ENCODE measurements around the gene SEPTIN8.

The SEPTIN8 gene

GRCh38 chr5:132820162-132820754 is 43.2 kb upstream of the SEPTIN8 start:
- H3K27me3 ChIP-seq (replicated peaks; ENCODE audit: control insufficient read depth, insufficient read depth, low read length), result no peaks in the 10 kb centered on the region
- DNase-seq (ENCODE audit: low read depth), result peak; percentile 96

GRCh38 chr5:132819468-132819867 is 42.4 kb upstream of the SEPTIN8 start:
- no peaks in the 10 kb centered on the region for H3K36me3 ChIP-seq (ENCODE audit: control insufficient read depth, insufficient read depth, low read length, severe bottlenecking)
- H3K4me3 ChIP-seq (ENCODE audit: low read length), result no peak overlapping the region
- H3K4me1 ChIP-seq (ENCODE audit: control insufficient read depth, insufficient read depth, low read length), result peaks cover 16% of the 10 kb centered on the region
- H3K27me3 ChIP-seq (replicated peaks; ENCODE audit: control insufficient read depth, insufficient read depth, low read length), result no peaks in the 10 kb centered on the region
- H3K9ac ChIP-seq (ENCODE audit: low read length), result peak overlapping the region; percentile 2
- DNase-seq (ENCODE audit: low read depth), result no peak
- H3K9me3 ChIP-seq (ENCODE audit: control insufficient read depth, low read length), result no peaks in the 10 kb centered on the region

More at GRCh38 chr5:132820162-132820754, 43.2 kb upstream of the SEPTIN8 start:
- Histone ChIP-seq H3K36me3 (ENCODE audit: control insufficient read depth, insufficient read depth, low read length, severe bottlenecking) (peaks cover 6% of the 10 kb centered on the region), H3K4me3 (ENCODE audit: low read length) (no peak overlapping the region), H3K9me3 (ENCODE audit: control insufficient read depth, low read length) (no peaks in the 10 kb centered on the region), H3K4me1 (ENCODE audit: control insufficient read depth, insufficient read depth, low read length) (peaks cover 12% of the 10 kb centered on the region), H3K9ac (ENCODE audit: low read length) (peak overlapping the region; percentile 2)

DNA sequence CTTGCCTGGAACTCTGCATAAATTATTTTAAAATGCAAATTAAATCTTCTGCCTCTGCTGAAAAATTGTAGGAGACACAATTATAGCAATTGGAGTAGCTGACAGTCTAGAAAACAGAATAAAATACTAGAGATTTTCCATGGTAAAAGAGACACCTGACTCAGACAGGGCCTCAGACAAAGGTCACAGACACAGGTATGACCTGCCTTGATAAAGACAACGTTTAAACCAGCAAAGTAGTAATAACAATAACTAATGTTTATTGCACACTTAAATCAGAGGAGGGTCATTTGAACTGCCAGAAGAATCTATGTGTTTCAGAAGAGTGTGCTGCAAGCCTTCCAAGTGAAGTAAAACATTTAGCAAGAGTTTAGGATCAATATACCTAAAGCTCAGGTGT is 40.0 kb upstream of the SEPTIN8 start:
- Histone ChIP-seq H3K9me3 (ENCODE audit: control insufficient read depth, low read length) (no peaks in the 10 kb centered on the region), H3K9ac (ENCODE audit: low read length) (no peak overlapping the region), H3K27me3 (replicated peaks; ENCODE audit: control insufficient read depth, insufficient read depth, low read length) (peaks cover 10% of the 10 kb centered on the region), H3K4me1 (ENCODE audit: control insufficient read depth, insufficient read depth, low read length) (peaks cover 16% of the 10 kb centered on the region), H3K36me3 (ENCODE audit: control insufficient read depth, insufficient read depth, low read length, severe bottlenecking) (no peaks in the 10 kb centered on the region), H3K4me3 (ENCODE audit: low read length) (no peak overlapping the region)
- no peak for DNase-seq (ENCODE audit: low read depth)

DNA sequence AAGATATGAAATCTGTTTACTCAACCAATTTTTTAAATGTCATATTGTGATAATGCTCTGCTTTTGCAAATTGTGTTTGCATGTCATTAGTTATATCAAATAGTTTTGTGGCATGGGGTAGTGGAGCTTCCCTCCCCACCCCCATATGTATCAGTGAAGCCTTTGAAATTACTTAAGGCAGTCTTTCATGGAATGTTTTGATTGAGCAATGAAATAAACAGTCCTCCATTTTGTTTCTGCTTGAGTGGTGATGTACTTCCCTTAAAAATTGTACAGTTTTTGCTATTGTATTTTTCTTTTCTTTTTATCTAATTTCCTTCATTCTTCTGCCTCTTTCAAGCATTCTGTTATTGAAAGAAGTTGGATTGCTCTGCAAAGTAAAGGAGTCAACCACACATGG is 39.5 kb upstream of the SEPTIN8 start:
- DNase-seq (ENCODE audit: low read depth), result peak; percentile 70
- H3K27me3 ChIP-seq (replicated peaks; ENCODE audit: control insufficient read depth, insufficient read depth, low read length), result peaks cover 15% of the 10 kb centered on the region
- no peak overlapping the region for H3K4me3 ChIP-seq (ENCODE audit: low read length)

GRCh38 chr5:132816083-132816482 is 39.0 kb upstream of the SEPTIN8 start:
- Histone ChIP-seq H3K9ac (ENCODE audit: low read length) (no peak overlapping the region), H3K4me3 (ENCODE audit: low read length) (no peak overlapping the region), H3K4me1 (ENCODE audit: control insufficient read depth, insufficient read depth, low read length) (peaks cover 14% of the 10 kb centered on the region), H3K36me3 (ENCODE audit: control insufficient read depth, insufficient read depth, low read length, severe bottlenecking) (no peaks in the 10 kb centered on the region), H3K27me3 (replicated peaks; ENCODE audit: control insufficient read depth, insufficient read depth, low read length) (peaks cover 19% of the 10 kb centered on the region), H3K9me3 (ENCODE audit: control insufficient read depth, low read length) (no peaks in the 10 kb centered on the region)
- DNase-seq (ENCODE audit: low read depth), result no peak

More for the DNA sequence above, 39.5 kb upstream of the SEPTIN8 start:
- no peaks in the 10 kb centered on the region for H3K9me3 ChIP-seq (ENCODE audit: control insufficient read depth, low read length)
- no peak overlapping the region for H3K9ac ChIP-seq (ENCODE audit: low read length)
- H3K4me1 ChIP-seq (ENCODE audit: control insufficient read depth, insufficient read depth, low read length), result peaks cover 14% of the 10 kb centered on the region
- H3K36me3 ChIP-seq (ENCODE audit: control insufficient read depth, insufficient read depth, low read length, severe bottlenecking), result no peaks in the 10 kb centered on the region

GRCh38 chr5:132815454-132815853 is 38.4 kb upstream of the SEPTIN8 start:
- DNase-seq (ENCODE audit: low read depth), result peak; percentile 84
- no peak overlapping the region for H3K9ac ChIP-seq (ENCODE audit: low read length)
- H3K27me3 ChIP-seq (replicated peaks; ENCODE audit: control insufficient read depth, insufficient read depth, low read length), result peaks cover 20% of the 10 kb centered on the region
- no peaks in the 10 kb centered on the region for H3K36me3 ChIP-seq (ENCODE audit: control insufficient read depth, insufficient read depth, low read length, severe bottlenecking)
- H3K4me1 ChIP-seq (ENCODE audit: control insufficient read depth, insufficient read depth, low read length), result peaks cover 14% of the 10 kb centered on the region
- H3K9me3 ChIP-seq (ENCODE audit: control insufficient read depth, low read length), result no peaks in the 10 kb centered on the region
- H3K4me3 ChIP-seq (ENCODE audit: low read length), result no peak overlapping the region

DNA sequence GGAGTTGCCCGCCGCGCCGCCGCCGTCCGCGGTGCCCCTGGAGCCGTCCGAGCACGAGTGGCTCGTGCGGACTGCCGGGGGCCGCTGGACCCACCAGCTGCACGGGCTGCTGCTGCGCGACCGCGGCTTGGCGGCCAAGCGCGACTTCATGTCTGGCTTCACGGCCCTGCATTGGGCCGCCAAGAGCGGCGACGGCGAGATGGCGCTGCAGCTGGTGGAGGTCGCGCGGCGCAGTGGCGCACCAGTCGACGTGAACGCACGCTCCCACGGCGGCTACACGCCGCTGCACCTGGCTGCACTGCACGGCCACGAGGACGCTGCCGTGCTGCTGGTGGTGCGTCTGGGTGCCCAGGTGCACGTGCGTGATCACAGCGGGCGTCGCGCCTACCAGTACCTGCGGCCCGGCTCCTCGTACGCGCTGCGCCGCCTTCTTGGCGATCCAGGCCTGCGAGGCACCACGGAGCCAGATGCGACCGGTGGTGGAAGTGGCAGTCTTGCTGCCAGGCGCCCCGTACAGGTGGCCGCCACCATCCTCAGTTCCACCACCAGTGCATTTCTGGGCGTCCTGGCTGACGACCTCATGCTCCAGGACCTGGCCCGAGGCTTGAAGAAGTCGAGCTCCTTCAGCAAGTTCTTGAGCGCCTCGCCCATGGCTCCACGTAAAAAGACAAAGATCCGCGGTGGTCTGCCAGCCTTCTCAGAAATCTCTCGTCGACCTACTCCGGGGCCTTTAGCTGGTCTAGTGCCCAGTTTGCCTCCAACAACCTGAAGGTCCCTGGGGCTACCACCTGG is 37.7 kb upstream of the SEPTIN8 start:
- Histone ChIP-seq H3K27me3 (replicated peaks; ENCODE audit: control insufficient read depth, insufficient read depth, low read length) (peaks cover 20% of the 10 kb centered on the region), H3K4me1 (ENCODE audit: control insufficient read depth, insufficient read depth, low read length) (peaks cover 14% of the 10 kb centered on the region), H3K36me3 (ENCODE audit: control insufficient read depth, insufficient read depth, low read length, severe bottlenecking) (no peaks in the 10 kb centered on the region), H3K9me3 (ENCODE audit: control insufficient read depth, low read length) (no peaks in the 10 kb centered on the region), H3K4me3 (ENCODE audit: low read length) (peak overlapping the region; percentile 27), H3K9ac (ENCODE audit: low read length) (no peak overlapping the region)
- no peak for DNase-seq (ENCODE audit: low read depth)

GRCh38 chr5:132813599-132814502 is 36.8 kb upstream of the SEPTIN8 start:
- Histone ChIP-seq H3K27me3 (replicated peaks; ENCODE audit: control insufficient read depth, insufficient read depth, low read length) (peaks cover 20% of the 10 kb centered on the region), H3K4me3 (ENCODE audit: low read length) (peak overlapping the region; percentile 27), H3K4me1 (ENCODE audit: control insufficient read depth, insufficient read depth, low read length) (peaks cover 14% of the 10 kb centered on the region), H3K36me3 (ENCODE audit: control insufficient read depth, insufficient read depth, low read length, severe bottlenecking) (no peaks in the 10 kb centered on the region), H3K9ac (ENCODE audit: low read length) (no peak overlapping the region), H3K9me3 (ENCODE audit: control insufficient read depth, low read length) (no peaks in the 10 kb centered on the region)
- DNase-seq (ENCODE audit: low read depth), result peak; percentile 45

- no peaks in the 10 kb centered on the region for H3K36me3 ChIP-seq (ENCODE audit: control insufficient read depth, insufficient read depth, low read length, severe bottlenecking)
- H3K9ac ChIP-seq (ENCODE audit: low read length), result no peak within 1 kb of the TSS
- peak; percentile 30 for DNase-seq (ENCODE audit: low read depth)
- peaks cover 20% of the 10 kb centered on the region for H3K27me3 ChIP-seq (replicated peaks; ENCODE audit: control insufficient read depth, insufficient read depth, low read length)
- peak within 1 kb of the TSS; percentile 27 for H3K4me3 ChIP-seq (ENCODE audit: low read length)
- no peaks in the 10 kb centered on the region for H3K9me3 ChIP-seq (ENCODE audit: control insufficient read depth, low read length)
- H3K4me1 ChIP-seq (ENCODE audit: control insufficient read depth, insufficient read depth, low read length), result peaks cover 14% of the 10 kb centered on the region
Observed at GRCh38 chr5:132812781-132813598, 36.0 kb upstream of the SEPTIN8 start, which contains the start of gene SOWAHA. SOWAHA (plus strand) TSS chr5:132813302; CDS start chr5:132813622, 320 bp downstream.

GRCh38 chr5:132812123-132812765 is 35.2 kb upstream of the SEPTIN8 start:
- H3K4me3 ChIP-seq (ENCODE audit: low read length), result no peak overlapping the region
- DNase-seq (ENCODE audit: low read depth), result no peak
- no peaks in the 10 kb centered on the region for H3K36me3 ChIP-seq (ENCODE audit: control insufficient read depth, insufficient read depth, low read length, severe bottlenecking)
- peaks cover 14% of the 10 kb centered on the region for H3K4me1 ChIP-seq (ENCODE audit: control insufficient read depth, insufficient read depth, low read length)
- no peaks in the 10 kb centered on the region for H3K9me3 ChIP-seq (ENCODE audit: control insufficient read depth, low read length)
- no peak overlapping the region for H3K9ac ChIP-seq (ENCODE audit: low read length)
- H3K27me3 ChIP-seq (replicated peaks; ENCODE audit: control insufficient read depth, insufficient read depth, low read length), result peaks cover 20% of the 10 kb centered on the region
